ENCODE measurements around the gene PYGM.

The PYGM gene

GRCh38 chr11:64767344-64768299 is 7.8 kb upstream of the PYGM start:
- no peak for FAIRE-seq
- peak; percentile 11 for DNase-seq (ENCODE audit: low spot score)

- DNase-seq (ENCODE audit: low spot score), result no peak
- FAIRE-seq, result no peak
These were observed 7.1 kb upstream of the PYGM start for GRCh38 chr11:64766881-64767280.

GRCh38 chr11:64765851-64766665 is 6.3 kb upstream of the PYGM start:
- FAIRE-seq (no peak), DNase-seq (ENCODE audit: low spot score) (no peak)

- DNase-seq (ENCODE audit: low spot score), result no peak
- no peak for FAIRE-seq
These were observed 5.6 kb upstream of the PYGM start for GRCh38 chr11:64765291-64765850.

GRCh38 chr11:64764753-64765152 is 5.0 kb upstream of the PYGM start:
- FAIRE-seq, result no peak

GRCh38 chr11:64764040-64764611 is 4.4 kb upstream of the PYGM start:
- FAIRE-seq, result no peak
- no peak for DNase-seq (ENCODE audit: low spot score)

More at GRCh38 chr11:64764753-64765152, 5.0 kb upstream of the PYGM start:
- DNase-seq (ENCODE audit: low spot score), result no peak

- FAIRE-seq, result no peak
These were observed 3.8 kb upstream of the PYGM start for GRCh38 chr11:64763526-64764039.

GRCh38 chr11:64762674-64763525 is 3.1 kb upstream of the PYGM start:
- DNase-seq (ENCODE audit: low spot score), result peak; percentile 71

More at GRCh38 chr11:64763526-64764039, 3.8 kb upstream of the PYGM start:
- no peak for DNase-seq (ENCODE audit: low spot score)

GRCh38 chr11:64762277-64762673 is 2.5 kb upstream of the PYGM start:
- FAIRE-seq (no peak), DNase-seq (ENCODE audit: low spot score) (no peak)

More at GRCh38 chr11:64762674-64763525, 3.1 kb upstream of the PYGM start:
- FAIRE-seq, result peak; percentile 73

GRCh38 chr11:64760759-64761420 is 1.1 kb upstream of the PYGM start:
- no peak for FAIRE-seq
- no peak for DNase-seq (ENCODE audit: low spot score)

- no peak for DNase-seq (ENCODE audit: low spot score)
- FAIRE-seq, result no peak
These were observed 548 bp downstream of the PYGM start for GRCh38 chr11:64759131-64759721.

- no peak for DNase-seq (ENCODE audit: low spot score)
- FAIRE-seq, result no peak
These were observed 1.3 kb downstream of the PYGM start for GRCh38 chr11:64758330-64759079.

GRCh38 chr11:64757549-64758329 is 2.0 kb downstream of the PYGM start:
- DNase-seq (ENCODE audit: low spot score) (no peak), FAIRE-seq (no peak)

- FAIRE-seq (no peak), DNase-seq (ENCODE audit: low spot score) (no peak)
These were observed 4.0 kb downstream of the PYGM start for GRCh38 chr11:64755681-64756361.

GRCh38 chr11:64754919-64755662 is 4.7 kb downstream of the PYGM start:
- no peak for DNase-seq (ENCODE audit: low spot score)
- FAIRE-seq, result no peak

GRCh38 chr11:64754124-64754918 is 5.5 kb downstream of the PYGM start:
- no peak for DNase-seq (ENCODE audit: low spot score)

More at GRCh38 chr11:64754124-64754918, 5.5 kb downstream of the PYGM start:
- no peak for FAIRE-seq

Data from RCC 7860 (cell line).